Liver (tissue), 9 donors: ENCODE results near the gene CMTM7. TPM values are rescaled to one million over a fixed set of nuclear protein-coding genes. Genes with fewer than 3 reads are reported as not detected.

Source experiments
- DNase-seq: peaks from one replicate; pipeline ENCODE4 v3.0.0-alpha.2; 2017; ENCODE audit warnings: low spot score
- H3K27ac ChIP-seq, 2 donors: one replicate each; pipeline ENCODE4 v1.7.0; 2013; ENCODE audit warnings: inconsistent platforms in 2 of 2, low read length in 2 of 2, control low read depth in 1 of 2, low read depth in 1 of 2, mild to moderate bottlenecking in 1 of 2
- H3K27me3 ChIP-seq, 4 donors: one replicate each; pipeline versions ENCODE4 v1.6.1 to v1.7.0; 2013; ENCODE audit warnings: low read length in 3 of 4, inconsistent platforms in 1 of 4, mild to moderate bottlenecking in 1 of 4, moderate library complexity in 1 of 4; ENCODE audit not compliant: control insufficient read depth in 4 of 4, insufficient read depth in 4 of 4
- H3K36me3 ChIP-seq, 4 donors: one replicate each; pipeline versions ENCODE4 v1.6.1 to v1.7.0; 2013; ENCODE audit warnings: low read length in 3 of 4, mild to moderate bottlenecking in 3 of 4, low read depth in 1 of 4, moderate library complexity in 1 of 4; ENCODE audit not compliant: control insufficient read depth in 4 of 4, insufficient read depth in 3 of 4
- H3K4me1 ChIP-seq, 4 donors: one replicate each; pipeline versions ENCODE4 v1.6.1 to v1.7.0; 2013; ENCODE audit warnings: low read length in 3 of 4, mild to moderate bottlenecking in 3 of 4, moderate library complexity in 1 of 4; ENCODE audit not compliant: control insufficient read depth in 4 of 4, insufficient read depth in 4 of 4
- H3K4me3 ChIP-seq, 3 donors: one replicate each; pipeline versions ENCODE4 v1.6.1 to v1.7.0; 2013; ENCODE audit warnings: low read length in 3 of 3, control low read depth in 1 of 3, low read depth in 1 of 3, mild to moderate bottlenecking in 1 of 3
- H3K9ac ChIP-seq, 2 donors: one replicate each; pipeline ENCODE4 v1.7.0; 2013; ENCODE audit warnings: low read length in 2 of 2, mild to moderate bottlenecking in 2 of 2, moderate library complexity in 2 of 2, control low read depth in 1 of 2, low read depth in 1 of 2
- H3K9me3 ChIP-seq, 4 donors: one replicate each; pipeline versions ENCODE4 v1.6.1 to v1.7.0; 2013; ENCODE audit warnings: low read length in 3 of 4; ENCODE audit not compliant: control insufficient read depth in 4 of 4
- EGR1 ChIP-seq, 2 donors: IDR thresholded peaks; 2 replicates each; pipeline ENCODE4 v1.6.1; 2016 to 2018; ENCODE audit warnings: antibody characterized with exemption in 2 of 2, low read depth in 2 of 2
- FOXA1 ChIP-seq: IDR thresholded peaks from 2 replicates; pipeline ENCODE4 v1.6.1; 2016; ENCODE audit warnings: antibody characterized with exemption
- FOXA2 ChIP-seq: IDR thresholded peaks from 2 replicates; pipeline ENCODE4 v1.6.1; 2016; ENCODE audit warnings: antibody characterized with exemption
- GABPA ChIP-seq, 2 donors: IDR thresholded peaks in 1 of 2; conservative IDR thresholded peaks in 1 of 2; 2 replicates each; pipeline ENCODE4 v1.6.1; 2016; ENCODE audit warnings: antibody characterized with exemption in 2 of 2, mild to moderate bottlenecking in 1 of 2, moderate library complexity in 1 of 2
- HNF4A ChIP-seq, 2 donors: conservative IDR thresholded peaks; 2 replicates each; pipeline ENCODE4 v1.6.1; 2016; ENCODE audit warnings: antibody characterized with exemption in 2 of 2, mild to moderate bottlenecking in 2 of 2
- HNF4G ChIP-seq: IDR thresholded peaks from 2 replicates; pipeline ENCODE4 v1.6.1; 2016; ENCODE audit warnings: antibody characterized with exemption
- JUND ChIP-seq, 2 donors: IDR thresholded peaks; 2 replicates each; pipeline ENCODE4 v1.6.1; 2016; ENCODE audit warnings: antibody characterized with exemption in 2 of 2
- MAX ChIP-seq: IDR thresholded peaks from 2 replicates; pipeline ENCODE4 v1.6.1; 2016; ENCODE audit warnings: antibody characterized with exemption
- NR2F2 ChIP-seq: IDR thresholded peaks from 2 replicates; pipeline ENCODE4 v1.6.1; 2016; ENCODE audit warnings: antibody characterized with exemption
- RAD21 ChIP-seq, 2 donors: IDR thresholded peaks; 2 replicates each; pipeline ENCODE4 v1.6.1; 2016; ENCODE audit warnings: antibody characterized with exemption in 2 of 2, mild to moderate bottlenecking in 2 of 2
- REST ChIP-seq: IDR thresholded peaks from 2 replicates; pipeline ENCODE4 v1.6.1; 2016; ENCODE audit warnings: antibody characterized with exemption, mild to moderate bottlenecking
- RXRA ChIP-seq, 2 donors: IDR thresholded peaks; 2 replicates each; pipeline ENCODE4 v1.6.1; 2017 to 2018; ENCODE audit warnings: antibody characterized with exemption in 2 of 2, mild to moderate bottlenecking in 1 of 2
- SP1 ChIP-seq: IDR thresholded peaks from 2 replicates; pipeline ENCODE4 v1.6.1; 2018; ENCODE audit warnings: antibody characterized with exemption, mild to moderate bottlenecking
- TAF1 ChIP-seq: conservative IDR thresholded peaks from 2 replicates; pipeline ENCODE4 v1.6.1; 2016; ENCODE audit warnings: antibody characterized with exemption, mild to moderate bottlenecking
- YY1 ChIP-seq: IDR thresholded peaks from 2 replicates; pipeline ENCODE4 v1.6.1; 2016; ENCODE audit warnings: antibody characterized with exemption, mild to moderate bottlenecking
- WGBS: extraction: QIAGEN DNeasy Blood & Tissue Kit; methylation state at CpG from one replicate; pipeline ENCODE4 v1.1.7; 2013; 5-methylcytosine and 5-hydroxymethylcytosine counted together
- polyA plus RNA-seq, 2 donors: library from polyadenylated mRNA; stranded (reverse) in 1 of 2; unstranded in 1 of 2; fragments of 200-250 nt in 1 of 2; fragments of >200 nt in 1 of 2; fragmentation: Nextera tagmentation in 1 of 2; extraction: Ambion mirVana in 1 of 2; gene quantifications; one replicate each; pipeline versions ENCODE4 v1.2.1 to v1.2.3, GENCODE V29; 2013 to 2015
- total RNA-seq, 2 donors: library from RNA; depleted of rRNA; stranded (reverse); fragments of >200 nt; gene quantifications; one replicate each; pipeline ENCODE4 v1.2.3, GENCODE V29; 2014
- TF ChIP-seq, protein P1 (sequence below): fragments of 150-350 bp; IDR thresholded peaks from 2 replicates; pipeline ENCODE4 v1.5.1; 2017; ENCODE audit warnings: improper control_type of control experiment, low read depth, low read length; ENCODE audit not compliant: missing input control
- TF ChIP-seq, protein P2 (sequence below): IDR thresholded peaks from 2 replicates; pipeline ENCODE4 v1.6.1; 2016; ENCODE audit warnings: antibody characterized with exemption
- TF ChIP-seq, protein P3 (sequence below): IDR thresholded peaks from 2 replicates; pipeline ENCODE4 v1.6.1; 2016; ENCODE audit warnings: antibody characterized with exemption
- donor health status: healthy.
- donor health status: healthy.
- donor health status: healthy.
- donor health status: healthy.
- donor health status: healthy.

Gene CMTM7
- total and polyA plus RNA-seq, 4 donors: 3.6 to 20.3 (median 4.1) TPM

DNA sequence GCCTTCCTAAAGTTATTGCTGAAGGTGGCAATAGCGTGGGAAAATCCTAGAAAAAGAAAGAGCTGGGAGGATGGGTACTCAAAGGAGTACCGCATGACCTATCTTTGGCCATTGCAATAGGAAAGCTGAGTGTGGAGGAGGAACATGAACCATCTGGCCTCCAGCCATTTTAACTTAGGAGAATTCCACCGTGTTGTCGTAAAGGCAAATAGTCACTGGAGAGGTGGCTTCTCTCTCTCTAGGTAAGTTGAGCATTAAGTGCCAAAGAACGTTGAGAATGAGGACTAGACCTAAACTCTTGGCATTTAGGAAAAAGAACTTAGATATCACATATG lies 16.1 kb upstream of the CMTM7 start (continued):
- TF ChIP-seq SP1: no peak
- TF ChIP-seq EGR1 (IDR thresholded peaks at IDR 0.05; ENCODE audit: low read depth in 2 of 2): no peak
- TF ChIP-seq HNF4A (conservative IDR thresholded peaks at IDR 0.05): no peak
- TF ChIP-seq HNF4G: no peak
- TF ChIP-seq, protein P1, sequence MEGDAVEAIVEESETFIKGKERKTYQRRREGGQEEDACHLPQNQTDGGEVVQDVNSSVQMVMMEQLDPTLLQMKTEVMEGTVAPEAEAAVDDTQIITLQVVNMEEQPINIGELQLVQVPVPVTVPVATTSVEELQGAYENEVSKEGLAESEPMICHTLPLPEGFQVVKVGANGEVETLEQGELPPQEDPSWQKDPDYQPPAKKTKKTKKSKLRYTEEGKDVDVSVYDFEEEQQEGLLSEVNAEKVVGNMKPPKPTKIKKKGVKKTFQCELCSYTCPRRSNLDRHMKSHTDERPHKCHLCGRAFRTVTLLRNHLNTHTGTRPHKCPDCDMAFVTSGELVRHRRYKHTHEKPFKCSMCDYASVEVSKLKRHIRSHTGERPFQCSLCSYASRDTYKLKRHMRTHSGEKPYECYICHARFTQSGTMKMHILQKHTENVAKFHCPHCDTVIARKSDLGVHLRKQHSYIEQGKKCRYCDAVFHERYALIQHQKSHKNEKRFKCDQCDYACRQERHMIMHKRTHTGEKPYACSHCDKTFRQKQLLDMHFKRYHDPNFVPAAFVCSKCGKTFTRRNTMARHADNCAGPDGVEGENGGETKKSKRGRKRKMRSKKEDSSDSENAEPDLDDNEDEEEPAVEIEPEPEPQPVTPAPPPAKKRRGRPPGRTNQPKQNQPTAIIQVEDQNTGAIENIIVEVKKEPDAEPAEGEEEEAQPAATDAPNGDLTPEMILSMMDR: no peak
- TF ChIP-seq FOXA1: no peak
- TF ChIP-seq JUND (IDR thresholded peaks at IDR 0.05): no peak

DNA sequence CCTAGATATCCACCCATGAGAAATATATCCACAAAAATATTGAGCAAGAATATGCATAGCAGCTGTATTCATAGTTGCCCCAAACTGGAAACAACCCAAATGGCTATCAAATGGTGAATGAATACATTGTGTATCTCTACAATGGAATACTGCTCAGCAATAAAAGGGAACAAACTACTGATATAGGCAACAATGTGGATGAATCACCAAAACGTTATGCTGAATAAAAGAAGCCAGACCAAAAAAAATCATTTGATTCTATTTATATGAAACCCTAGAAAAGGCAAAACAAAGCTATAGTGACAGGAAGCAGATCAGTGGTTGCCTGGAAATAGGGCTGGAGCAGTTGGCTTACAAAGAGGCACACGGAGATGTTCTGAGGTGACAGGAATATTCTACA lies 15.5 kb upstream of the CMTM7 start:
- H3K36me3 ChIP-seq: peaks cover 0 to 2% (median 0%) of the 10 kb centered on the region in 4 donors
- WGBS: 68% methylated on average over 2 of the region's 2 CpGs
- TF ChIP-seq FOXA2: no peak
- no peak for TF ChIP-seq FOXA1
- no peak for TF ChIP-seq RAD21 (IDR thresholded peaks at IDR 0.05)
- TF ChIP-seq EGR1 (IDR thresholded peaks at IDR 0.05; ENCODE audit: low read depth in 2 of 2): no peak
- TF ChIP-seq YY1: no peak
- TF ChIP-seq, protein P2, sequence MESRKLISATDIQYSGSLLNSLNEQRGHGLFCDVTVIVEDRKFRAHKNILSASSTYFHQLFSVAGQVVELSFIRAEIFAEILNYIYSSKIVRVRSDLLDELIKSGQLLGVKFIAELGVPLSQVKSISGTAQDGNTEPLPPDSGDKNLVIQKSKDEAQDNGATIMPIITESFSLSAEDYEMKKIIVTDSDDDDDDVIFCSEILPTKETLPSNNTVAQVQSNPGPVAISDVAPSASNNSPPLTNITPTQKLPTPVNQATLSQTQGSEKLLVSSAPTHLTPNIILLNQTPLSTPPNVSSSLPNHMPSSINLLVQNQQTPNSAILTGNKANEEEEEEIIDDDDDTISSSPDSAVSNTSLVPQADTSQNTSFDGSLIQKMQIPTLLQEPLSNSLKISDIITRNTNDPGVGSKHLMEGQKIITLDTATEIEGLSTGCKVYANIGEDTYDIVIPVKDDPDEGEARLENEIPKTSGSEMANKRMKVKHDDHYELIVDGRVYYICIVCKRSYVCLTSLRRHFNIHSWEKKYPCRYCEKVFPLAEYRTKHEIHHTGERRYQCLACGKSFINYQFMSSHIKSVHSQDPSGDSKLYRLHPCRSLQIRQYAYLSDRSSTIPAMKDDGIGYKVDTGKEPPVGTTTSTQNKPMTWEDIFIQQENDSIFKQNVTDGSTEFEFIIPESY: no peak
- TF ChIP-seq TAF1: no peak
- no peak for TF ChIP-seq MAX
- no peak for TF ChIP-seq NR2F2
- TF ChIP-seq HNF4A (conservative IDR thresholded peaks at IDR 0.05): no peak
- no peak for TF ChIP-seq RXRA (IDR thresholded peaks at IDR 0.05)
- TF ChIP-seq JUND (IDR thresholded peaks at IDR 0.05): no peak
- TF ChIP-seq REST: no peak
- no peak for TF ChIP-seq GABPA (IDR thresholded peaks at IDR 0.05 in 1 of 2, conservative IDR thresholded peaks at IDR 0.05 in 1 of 2)
- TF ChIP-seq, protein P1: no peak
- TF ChIP-seq HNF4G: no peak
- TF ChIP-seq, protein P3, sequence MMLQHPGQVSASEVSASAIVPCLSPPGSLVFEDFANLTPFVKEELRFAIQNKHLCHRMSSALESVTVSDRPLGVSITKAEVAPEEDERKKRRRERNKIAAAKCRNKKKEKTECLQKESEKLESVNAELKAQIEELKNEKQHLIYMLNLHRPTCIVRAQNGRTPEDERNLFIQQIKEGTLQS: no peak
- TF ChIP-seq SP1: no peak
- H3K27ac ChIP-seq: no peak overlapping the region
- H3K9me3 ChIP-seq: no peaks in the 10 kb centered on the region
- no peak overlapping the region for H3K4me3 ChIP-seq
- H3K9ac ChIP-seq: no peak overlapping the region
- H3K4me1 ChIP-seq: no peaks in the 10 kb centered on the region
- no peak for DNase-seq
- no peaks in the 10 kb centered on the region for H3K27me3 ChIP-seq
